Measurements from ENCODE around the gene ITCH. TPM values are rescaled to one million over a fixed set of nuclear protein-coding genes. Genes with fewer than 3 reads are reported as not detected.

Gene ITCH
- total and polyA plus RNA-seq, 2 of the 8 experiments (the other 6 are each of a cell fraction or from before 2014, with no cell fraction given), result 3.9 to 45.2 TPM

- no peak for TF ChIP-seq CHD7 (IDR thresholded peaks at IDR 0.05; ENCODE audit: insufficient replicate concordance, low read length)
- no peak for TF ChIP-seq JUN (IDR thresholded peaks at IDR 0.05; ENCODE audit: low read depth, low read length)
- no peak for TF ChIP-seq TBP (IDR thresholded peaks at IDR 0.05; ENCODE audit: low read depth, low read length)
- no peak for TF ChIP-seq SIX5 (IDR thresholded peaks at IDR 0.05; ENCODE audit: low read depth, low read length)
- no peak for TF ChIP-seq ATF3 (IDR thresholded peaks at IDR 0.05; ENCODE audit: insufficient read depth, low read depth, low read length)
- no peak for TF ChIP-seq TAF1 (IDR thresholded peaks at IDR 0.05; ENCODE audit: low read depth, low read length)
- no peak for TF ChIP-seq KDM4A (IDR thresholded peaks at IDR 0.05; ENCODE audit: low read depth, low read length, severe bottlenecking)
- TF ChIP-seq SRF (IDR thresholded peaks at IDR 0.05; ENCODE audit: low read depth, low read length), result no peak
- TF ChIP-seq SP4 (IDR thresholded peaks at IDR 0.05; ENCODE audit: low read length), result no peak
- no peak for TF ChIP-seq CBX5 (IDR thresholded peaks at IDR 0.05; ENCODE audit: low read depth, low read length)
- TF ChIP-seq FOSL1 (IDR thresholded peaks at IDR 0.05; ENCODE audit: insufficient read depth, low read depth, low read length), result no peak
These were observed 185.0 kb downstream of the ITCH start (continued) for GRCh38 chr20:34547844-34548613.
